Measurements from ENCODE around the gene GALM. TPM values are rescaled to one million over a fixed set of nuclear protein-coding genes. Genes with fewer than 3 reads are reported as not detected.

GALM gene
- total and polyA plus RNA-seq, 2 of the 13 experiments (the other 11 are each of a cell fraction or from before 2014, with no cell fraction given), result 65.5 to 90.0 TPM

DNA sequence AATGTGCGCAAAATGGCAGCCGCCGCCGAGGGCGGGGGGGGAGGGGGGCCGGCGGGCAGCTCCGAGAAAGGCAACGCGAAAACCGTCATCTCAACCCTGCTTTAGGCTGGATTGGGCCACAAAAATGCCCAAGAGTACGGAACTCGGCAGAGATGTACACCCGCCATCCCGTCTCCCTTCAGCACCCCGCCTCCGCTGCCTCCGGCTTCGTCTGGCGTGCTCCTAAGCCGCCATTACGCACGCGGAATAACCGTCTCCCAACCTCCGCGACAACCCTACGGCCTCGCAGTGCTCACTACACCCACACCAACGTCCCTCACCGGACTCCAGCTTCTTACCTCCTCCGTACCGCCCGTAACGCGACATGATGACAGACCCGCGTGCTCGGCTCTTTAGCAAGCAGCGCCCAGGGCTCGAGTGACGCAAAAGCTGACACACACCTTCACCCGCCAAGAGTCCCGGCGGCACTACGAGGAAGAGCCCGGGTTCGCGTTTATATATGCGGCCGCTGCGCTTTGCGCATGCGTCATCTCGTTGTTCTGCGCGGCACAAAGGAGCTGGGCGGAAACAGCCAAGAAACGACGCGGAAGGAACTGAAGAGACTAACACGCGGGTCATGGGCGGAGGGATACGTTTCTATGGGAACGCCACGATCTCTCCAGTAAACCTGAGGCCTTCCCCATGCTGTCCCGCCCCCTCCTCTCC is 85.1 kb downstream of the GALM start, which contains the start of gene SRSF7 (continued):
- TF ChIP-seq ZNF782 (CRISPR knock-in tag; IDR thresholded peaks at IDR 0.05; ENCODE audit: borderline replicate concordance), result no peak
- peak; percentile 51 for TF ChIP-seq GABPA (IDR thresholded peaks at IDR 0.05; ENCODE audit: low read depth, low read length)
- peak; percentile 89 for TF ChIP-seq GABPA (CRISPR knock-in tag; IDR thresholded peaks at IDR 0.05; ENCODE audit: low read depth)
- TF ChIP-seq, protein P1, sequence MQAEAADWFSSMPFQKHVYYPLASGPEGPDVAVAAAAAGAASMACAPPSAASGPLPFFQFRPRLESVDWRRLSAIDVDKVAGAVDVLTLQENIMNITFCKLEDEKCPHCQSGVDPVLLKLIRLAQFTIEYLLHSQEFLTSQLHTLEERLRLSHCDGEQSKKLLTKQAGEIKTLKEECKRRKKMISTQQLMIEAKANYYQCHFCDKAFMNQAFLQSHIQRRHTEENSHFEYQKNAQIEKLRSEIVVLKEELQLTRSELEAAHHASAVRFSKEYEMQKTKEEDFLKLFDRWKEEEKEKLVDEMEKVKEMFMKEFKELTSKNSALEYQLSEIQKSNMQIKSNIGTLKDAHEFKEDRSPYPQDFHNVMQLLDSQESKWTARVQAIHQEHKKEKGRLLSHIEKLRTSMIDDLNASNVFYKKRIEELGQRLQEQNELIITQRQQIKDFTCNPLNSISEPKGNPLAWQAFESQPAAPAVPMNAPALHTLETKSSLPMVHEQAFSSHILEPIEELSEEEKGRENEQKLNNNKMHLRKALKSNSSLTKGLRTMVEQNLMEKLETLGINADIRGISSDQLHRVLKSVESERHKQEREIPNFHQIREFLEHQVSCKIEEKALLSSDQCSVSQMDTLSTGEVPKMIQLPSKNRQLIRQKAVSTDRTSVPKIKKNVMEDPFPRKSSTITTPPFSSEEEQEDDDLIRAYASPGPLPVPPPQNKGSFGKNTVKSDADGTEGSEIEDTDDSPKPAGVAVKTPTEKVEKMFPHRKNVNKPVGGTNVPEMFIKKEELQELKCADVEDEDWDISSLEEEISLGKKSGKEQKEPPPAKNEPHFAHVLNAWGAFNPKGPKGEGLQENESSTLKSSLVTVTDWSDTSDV (CRISPR knock-in tag; IDR thresholded peaks at IDR 0.05), result peak; percentile 97
- no peak for TF ChIP-seq ZNF367 (CRISPR knock-in tag; IDR thresholded peaks at IDR 0.05; ENCODE audit: borderline replicate concordance)
- no peak for TF ChIP-seq SOX13 (IDR thresholded peaks at IDR 0.05)
- TF ChIP-seq SOX13 (CRISPR knock-in tag; conservative IDR thresholded peaks at IDR 0.05 in 1 of 2, IDR thresholded peaks at IDR 0.05 in 1 of 2), result peak in 1 of 2 experiments; percentile 83; a peak in 2 of 4 replicates
- TF ChIP-seq ZNF644 (CRISPR knock-in tag; IDR thresholded peaks at IDR 0.05; ENCODE audit: low read depth), result peak; percentile 9; the same call in 1 of the 2 replicates
- no peak for TF ChIP-seq TCF7L2 (IDR thresholded peaks at IDR 0.05; ENCODE audit: low read depth, low read length)
- no peak; the same call in 1 of the 2 replicates for TF ChIP-seq HNF4G (IDR thresholded peaks at IDR 0.05; ENCODE audit: borderline replicate concordance, low read depth, low read length)
- TF ChIP-seq HNF4G (CRISPR knock-in tag; IDR thresholded peaks at IDR 0.05; ENCODE audit: borderline replicate concordance, low read depth), result no peak; the same call in 1 of the 2 replicates
- TF ChIP-seq, protein P2, sequence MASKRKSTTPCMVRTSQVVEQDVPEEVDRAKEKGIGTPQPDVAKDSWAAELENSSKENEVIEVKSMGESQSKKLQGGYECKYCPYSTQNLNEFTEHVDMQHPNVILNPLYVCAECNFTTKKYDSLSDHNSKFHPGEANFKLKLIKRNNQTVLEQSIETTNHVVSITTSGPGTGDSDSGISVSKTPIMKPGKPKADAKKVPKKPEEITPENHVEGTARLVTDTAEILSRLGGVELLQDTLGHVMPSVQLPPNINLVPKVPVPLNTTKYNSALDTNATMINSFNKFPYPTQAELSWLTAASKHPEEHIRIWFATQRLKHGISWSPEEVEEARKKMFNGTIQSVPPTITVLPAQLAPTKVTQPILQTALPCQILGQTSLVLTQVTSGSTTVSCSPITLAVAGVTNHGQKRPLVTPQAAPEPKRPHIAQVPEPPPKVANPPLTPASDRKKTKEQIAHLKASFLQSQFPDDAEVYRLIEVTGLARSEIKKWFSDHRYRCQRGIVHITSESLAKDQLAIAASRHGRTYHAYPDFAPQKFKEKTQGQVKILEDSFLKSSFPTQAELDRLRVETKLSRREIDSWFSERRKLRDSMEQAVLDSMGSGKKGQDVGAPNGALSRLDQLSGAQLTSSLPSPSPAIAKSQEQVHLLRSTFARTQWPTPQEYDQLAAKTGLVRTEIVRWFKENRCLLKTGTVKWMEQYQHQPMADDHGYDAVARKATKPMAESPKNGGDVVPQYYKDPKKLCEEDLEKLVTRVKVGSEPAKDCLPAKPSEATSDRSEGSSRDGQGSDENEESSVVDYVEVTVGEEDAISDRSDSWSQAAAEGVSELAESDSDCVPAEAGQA (IDR thresholded peaks at IDR 0.05; ENCODE audit: low read depth), result peak; percentile 81
- TF ChIP-seq, protein P2 (CRISPR knock-in tag; IDR thresholded peaks at IDR 0.05; ENCODE audit: borderline replicate concordance), result peak; percentile 33
- TF ChIP-seq ZMYM3 (CRISPR knock-in tag; IDR thresholded peaks at IDR 0.05), result no peak; the same call in none of the 2 replicates
- TF ChIP-seq ZFP82 (CRISPR knock-in tag; IDR thresholded peaks at IDR 0.05; ENCODE audit: borderline replicate concordance), result peak; percentile 97
- 0 out of 2 replicates have a peak, but pooled peaks have one; percentile 32 for TF ChIP-seq ZNF121 (CRISPR knock-in tag; IDR thresholded peaks at IDR 0.05)
- TF ChIP-seq XBP1 (CRISPR knock-in tag; IDR thresholded peaks at IDR 0.05), result no peak; the same call in 1 of the 2 replicates
- TF ChIP-seq, protein P3, sequence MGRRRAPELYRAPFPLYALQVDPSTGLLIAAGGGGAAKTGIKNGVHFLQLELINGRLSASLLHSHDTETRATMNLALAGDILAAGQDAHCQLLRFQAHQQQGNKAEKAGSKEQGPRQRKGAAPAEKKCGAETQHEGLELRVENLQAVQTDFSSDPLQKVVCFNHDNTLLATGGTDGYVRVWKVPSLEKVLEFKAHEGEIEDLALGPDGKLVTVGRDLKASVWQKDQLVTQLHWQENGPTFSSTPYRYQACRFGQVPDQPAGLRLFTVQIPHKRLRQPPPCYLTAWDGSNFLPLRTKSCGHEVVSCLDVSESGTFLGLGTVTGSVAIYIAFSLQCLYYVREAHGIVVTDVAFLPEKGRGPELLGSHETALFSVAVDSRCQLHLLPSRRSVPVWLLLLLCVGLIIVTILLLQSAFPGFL (CRISPR knock-in tag; IDR thresholded peaks at IDR 0.05), result no peak
- TF ChIP-seq ZNF7 (CRISPR knock-in tag; IDR thresholded peaks at IDR 0.05), result 0 out of 2 replicates have a peak, but pooled peaks have one; percentile 9
- no peak for TF ChIP-seq HNF4A (CRISPR knock-in tag; IDR thresholded peaks at IDR 0.05)
- peak; percentile 84 for TF ChIP-seq ZFY (CRISPR knock-in tag; IDR thresholded peaks at IDR 0.05)

Data from HepG2 (cell line).